HEK293 (cell line): ENCODE measurements around the gene MIS18A.

Experiments
- CTCF ChIA-PET: fragments of 350-600 bp; formaldehyde crosslinking; extraction: SDS; loops from one replicate; lab custom pipeline; 2021; ENCODE audit warnings: antibody characterized with exemption; lab: Yijun Ruan, JAX
- POLR2A ChIA-PET: fragments of 300-600 bp; formaldehyde crosslinking; extraction: SDS; loops from one replicate; lab custom pipeline; 2020; ENCODE audit warnings: antibody characterized with exemption, inconsistent platforms; lab: Yijun Ruan, JAX
- H3K27ac ChIP-seq: fragments of 200-500 bp; sonication (Bioruptor generic); 2 replicates; pipeline ENCODE4 v1.5.1; 2014; ENCODE audit warnings: low read depth, low read length, control low read depth, inconsistent platforms; ENCODE audit errors: extremely low read depth
- H3K36me3 ChIP-seq, 2 experiments: fragments of 200-500 bp in 1 of 2; sonication (Bioruptor generic) in 1 of 2; 1 replicate in 1 of 2; 2 replicates in 1 of 2; pipeline ENCODE4 v1.5.1; 2014 to 2017; ENCODE audit warnings: inconsistent platforms in 2 of 2, low read length in 2 of 2; ENCODE audit not compliant: control insufficient read depth in 2 of 2, insufficient read depth in 1 of 2
- H3K4me1 ChIP-seq: fragments of 200-500 bp; sonication (Bioruptor generic); 2 replicates; pipeline ENCODE4 v1.5.1; 2014; ENCODE audit warnings: mild to moderate bottlenecking, low read length, inconsistent platforms; ENCODE audit not compliant: control insufficient read depth, insufficient read depth
- H3K4me3 ChIP-seq: 2 replicates; pipeline ENCODE4 v1.5.1; 2011; ENCODE audit warnings: low read depth, mild to moderate bottlenecking, control low read depth, low read length, moderate library complexity
- H3K9me3 ChIP-seq: fragments of 200-500 bp; sonication (Bioruptor generic); 2 replicates; pipeline ENCODE4 v1.5.1; 2014; ENCODE audit warnings: low read depth, low read length, inconsistent platforms; ENCODE audit not compliant: control insufficient read depth, insufficient read depth
- GFI1B ChIP-seq: fragments of 450-650 bp; formaldehyde crosslinking; IDR thresholded peaks from 2 replicates; pipeline ENCODE4 v1.5.1; 2016; ENCODE audit warnings: missing biosample characterization, missing genetic modification characterization
- INSM2 ChIP-seq: fragments of 450-650 bp; formaldehyde crosslinking; IDR thresholded peaks from 2 replicates; pipeline ENCODE4 v1.5.1; 2016; ENCODE audit warnings: missing biosample characterization, missing genetic modification characterization
- WT1 ChIP-seq: fragments of 450-650 bp; formaldehyde crosslinking; IDR thresholded peaks from 2 replicates; pipeline ENCODE4 v1.5.1; 2016; ENCODE audit warnings: missing biosample characterization, missing genetic modification characterization
- ZBTB21 ChIP-seq: fragments of 450-650 bp; formaldehyde crosslinking; IDR thresholded peaks from 2 replicates; pipeline ENCODE4 v1.5.1; 2017; ENCODE audit warnings: missing biosample characterization, missing genetic modification characterization
- ZFHX2 ChIP-seq: fragments of 450-650 bp; formaldehyde crosslinking; conservative IDR thresholded peaks from 2 replicates; pipeline ENCODE4 v1.5.1; 2016; ENCODE audit warnings: missing biosample characterization, missing genetic modification characterization
- ZFP3 ChIP-seq: fragments of 450-650 bp; formaldehyde crosslinking; IDR thresholded peaks from 2 replicates; pipeline ENCODE4 v1.5.1; 2016; ENCODE audit warnings: low read depth, missing biosample characterization, missing genetic modification characterization
- ZFP69B ChIP-seq: fragments of 450-650 bp; formaldehyde crosslinking; IDR thresholded peaks from 2 replicates; pipeline ENCODE4 v1.5.1; 2016; ENCODE audit warnings: missing biosample characterization, missing genetic modification characterization
- ZNF132 ChIP-seq: fragments of 450-650 bp; formaldehyde crosslinking; IDR thresholded peaks from 2 replicates; pipeline ENCODE4 v1.5.1; 2017; ENCODE audit warnings: missing biosample characterization, missing genetic modification characterization, borderline replicate concordance
- ZNF155 ChIP-seq: fragments of 450-650 bp; formaldehyde crosslinking; IDR thresholded peaks from 2 replicates; pipeline ENCODE4 v1.5.1; 2016; ENCODE audit warnings: missing biosample characterization, missing genetic modification characterization
- ZNF175 ChIP-seq: fragments of 450-650 bp; formaldehyde crosslinking; IDR thresholded peaks from 2 replicates; pipeline ENCODE4 v1.5.1; 2016; ENCODE audit warnings: missing biosample characterization, missing genetic modification characterization
- ZNF18 ChIP-seq: fragments of 450-650 bp; formaldehyde crosslinking; IDR thresholded peaks from 2 replicates; pipeline ENCODE4 v1.5.1; 2016; ENCODE audit warnings: missing biosample characterization, missing genetic modification characterization
- ZNF335 ChIP-seq: fragments of 450-650 bp; formaldehyde crosslinking; conservative IDR thresholded peaks from 2 replicates; pipeline ENCODE4 v1.5.1; 2016; ENCODE audit warnings: missing biosample characterization, missing genetic modification characterization
- ZNF518A ChIP-seq: fragments of 450-650 bp; formaldehyde crosslinking; conservative IDR thresholded peaks from 2 replicates; pipeline ENCODE4 v1.5.1; 2016; ENCODE audit warnings: low read depth, missing biosample characterization, missing genetic modification characterization
- ZNF658 ChIP-seq: fragments of 450-650 bp; formaldehyde crosslinking; IDR thresholded peaks from 2 replicates; pipeline ENCODE4; 2016; ENCODE audit warnings: missing biosample characterization, missing genetic modification characterization
- TF ChIP-seq, protein P1 (sequence below): fragments of 450-650 bp; formaldehyde crosslinking; IDR thresholded peaks from 2 replicates; pipeline ENCODE4 v1.5.1; 2016; ENCODE audit warnings: missing biosample characterization, missing genetic modification characterization
- TF ChIP-seq, protein P2 (sequence below): fragments of 450-650 bp; formaldehyde crosslinking; IDR thresholded peaks from 2 replicates; pipeline ENCODE4 v1.5.1; 2017; ENCODE audit warnings: missing biosample characterization, missing genetic modification characterization
- TF ChIP-seq, protein P3 (sequence below): IDR thresholded peaks from 2 replicates; pipeline ENCODE4 v1.6.1; 2011; ENCODE audit warnings: mild to moderate bottlenecking, low read depth, low read length, borderline replicate concordance
- TF ChIP-seq, protein P4 (sequence below): fragments of 450-650 bp; formaldehyde crosslinking; IDR thresholded peaks from 2 replicates; pipeline ENCODE4 v1.5.1; 2016; ENCODE audit warnings: missing biosample characterization, missing genetic modification characterization
- TF ChIP-seq, protein P5 (sequence below): fragments of 450-650 bp; formaldehyde crosslinking; IDR thresholded peaks from 2 replicates; pipeline ENCODE4 v1.5.1; 2017; ENCODE audit warnings: missing biosample characterization, missing genetic modification characterization

Gene MIS18A

GRCh38 chr21:32322103-32322502 is 43.3 kb upstream of the MIS18A start:
- TF ChIP-seq ZFP3 (tag by site-specific recombination) (no peak), ZNF132 (tag by site-specific recombination) (no peak), ZNF518A (tag by site-specific recombination) (no peak), ZNF18 (tag by site-specific recombination) (no peak), ZNF155 (tag by site-specific recombination) (no peak), ZFHX2 (tag by site-specific recombination) (no peak), ZBTB21 (tag by site-specific recombination) (no peak), ZFP69B (tag by site-specific recombination) (no peak), WT1 (tag by site-specific recombination) (no peak), INSM2 (no peak), ZNF335 (tag by site-specific recombination) (no peak), ZNF175 (tag by site-specific recombination) (no peak), ZNF658 (tag by site-specific recombination) (no peak), GFI1B (tag by site-specific recombination) (no peak)
- TF ChIP-seq, protein P1, sequence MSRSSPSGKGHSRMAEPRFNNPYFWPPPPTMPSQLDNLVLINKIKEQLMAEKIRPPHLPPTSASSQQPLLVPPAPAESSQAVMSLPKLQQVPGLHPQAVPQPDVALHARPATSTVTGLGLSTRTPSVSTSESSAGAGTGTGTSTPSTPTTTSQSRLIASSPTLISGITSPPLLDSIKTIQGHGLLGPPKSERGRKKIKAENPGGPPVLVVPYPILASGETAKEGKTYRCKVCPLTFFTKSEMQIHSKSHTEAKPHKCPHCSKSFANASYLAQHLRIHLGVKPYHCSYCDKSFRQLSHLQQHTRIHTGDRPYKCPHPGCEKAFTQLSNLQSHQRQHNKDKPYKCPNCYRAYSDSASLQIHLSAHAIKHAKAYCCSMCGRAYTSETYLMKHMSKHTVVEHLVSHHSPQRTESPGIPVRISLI (tag by site-specific recombination): no peak
- TF ChIP-seq, protein P2, sequence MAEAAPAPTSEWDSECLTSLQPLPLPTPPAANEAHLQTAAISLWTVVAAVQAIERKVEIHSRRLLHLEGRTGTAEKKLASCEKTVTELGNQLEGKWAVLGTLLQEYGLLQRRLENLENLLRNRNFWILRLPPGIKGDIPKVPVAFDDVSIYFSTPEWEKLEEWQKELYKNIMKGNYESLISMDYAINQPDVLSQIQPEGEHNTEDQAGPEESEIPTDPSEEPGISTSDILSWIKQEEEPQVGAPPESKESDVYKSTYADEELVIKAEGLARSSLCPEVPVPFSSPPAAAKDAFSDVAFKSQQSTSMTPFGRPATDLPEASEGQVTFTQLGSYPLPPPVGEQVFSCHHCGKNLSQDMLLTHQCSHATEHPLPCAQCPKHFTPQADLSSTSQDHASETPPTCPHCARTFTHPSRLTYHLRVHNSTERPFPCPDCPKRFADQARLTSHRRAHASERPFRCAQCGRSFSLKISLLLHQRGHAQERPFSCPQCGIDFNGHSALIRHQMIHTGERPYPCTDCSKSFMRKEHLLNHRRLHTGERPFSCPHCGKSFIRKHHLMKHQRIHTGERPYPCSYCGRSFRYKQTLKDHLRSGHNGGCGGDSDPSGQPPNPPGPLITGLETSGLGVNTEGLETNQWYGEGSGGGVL: no peak
- TF ChIP-seq, protein P3, sequence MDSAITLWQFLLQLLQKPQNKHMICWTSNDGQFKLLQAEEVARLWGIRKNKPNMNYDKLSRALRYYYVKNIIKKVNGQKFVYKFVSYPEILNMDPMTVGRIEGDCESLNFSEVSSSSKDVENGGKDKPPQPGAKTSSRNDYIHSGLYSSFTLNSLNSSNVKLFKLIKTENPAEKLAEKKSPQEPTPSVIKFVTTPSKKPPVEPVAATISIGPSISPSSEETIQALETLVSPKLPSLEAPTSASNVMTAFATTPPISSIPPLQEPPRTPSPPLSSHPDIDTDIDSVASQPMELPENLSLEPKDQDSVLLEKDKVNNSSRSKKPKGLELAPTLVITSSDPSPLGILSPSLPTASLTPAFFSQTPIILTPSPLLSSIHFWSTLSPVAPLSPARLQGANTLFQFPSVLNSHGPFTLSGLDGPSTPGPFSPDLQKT: no peak
- TF ChIP-seq, protein P4, sequence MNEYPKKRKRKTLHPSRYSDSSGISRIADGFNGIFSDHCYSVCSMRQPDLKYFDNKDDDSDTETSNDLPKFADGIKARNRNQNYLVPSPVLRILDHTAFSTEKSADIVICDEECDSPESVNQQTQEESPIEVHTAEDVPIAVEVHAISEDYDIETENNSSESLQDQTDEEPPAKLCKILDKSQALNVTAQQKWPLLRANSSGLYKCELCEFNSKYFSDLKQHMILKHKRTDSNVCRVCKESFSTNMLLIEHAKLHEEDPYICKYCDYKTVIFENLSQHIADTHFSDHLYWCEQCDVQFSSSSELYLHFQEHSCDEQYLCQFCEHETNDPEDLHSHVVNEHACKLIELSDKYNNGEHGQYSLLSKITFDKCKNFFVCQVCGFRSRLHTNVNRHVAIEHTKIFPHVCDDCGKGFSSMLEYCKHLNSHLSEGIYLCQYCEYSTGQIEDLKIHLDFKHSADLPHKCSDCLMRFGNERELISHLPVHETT (tag by site-specific recombination): no peak
- TF ChIP-seq, protein P5, sequence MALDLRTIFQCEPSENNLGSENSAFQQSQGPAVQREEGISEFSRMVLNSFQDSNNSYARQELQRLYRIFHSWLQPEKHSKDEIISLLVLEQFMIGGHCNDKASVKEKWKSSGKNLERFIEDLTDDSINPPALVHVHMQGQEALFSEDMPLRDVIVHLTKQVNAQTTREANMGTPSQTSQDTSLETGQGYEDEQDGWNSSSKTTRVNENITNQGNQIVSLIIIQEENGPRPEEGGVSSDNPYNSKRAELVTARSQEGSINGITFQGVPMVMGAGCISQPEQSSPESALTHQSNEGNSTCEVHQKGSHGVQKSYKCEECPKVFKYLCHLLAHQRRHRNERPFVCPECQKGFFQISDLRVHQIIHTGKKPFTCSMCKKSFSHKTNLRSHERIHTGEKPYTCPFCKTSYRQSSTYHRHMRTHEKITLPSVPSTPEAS: no peak
- peaks cover 19 to 96% of the 10 kb centered on the region in 2 experiments for H3K36me3 ChIP-seq
- H3K4me3 ChIP-seq: no peak overlapping the region
- CTCF ChIA-PET: interaction anchor here (0.5 kb wide), 1 partner anchor 67 kb away, joined by 4 read pairs; no protein-coding TSS in a partner anchor
- no peak overlapping the region for H3K27ac ChIP-seq
- POLR2A ChIA-PET: no interaction called here
- H3K9me3 ChIP-seq: no peaks in the 10 kb centered on the region
- no peaks in the 10 kb centered on the region for H3K4me1 ChIP-seq
